ENCODE results near the gene ATP9B. TPM values are rescaled to one million over a fixed set of nuclear protein-coding genes. Genes with fewer than 3 reads are reported as not detected.

Gene ATP9B
- total RNA-seq, 1 donor from 2014 or later = 69.1 TPM

DNA sequence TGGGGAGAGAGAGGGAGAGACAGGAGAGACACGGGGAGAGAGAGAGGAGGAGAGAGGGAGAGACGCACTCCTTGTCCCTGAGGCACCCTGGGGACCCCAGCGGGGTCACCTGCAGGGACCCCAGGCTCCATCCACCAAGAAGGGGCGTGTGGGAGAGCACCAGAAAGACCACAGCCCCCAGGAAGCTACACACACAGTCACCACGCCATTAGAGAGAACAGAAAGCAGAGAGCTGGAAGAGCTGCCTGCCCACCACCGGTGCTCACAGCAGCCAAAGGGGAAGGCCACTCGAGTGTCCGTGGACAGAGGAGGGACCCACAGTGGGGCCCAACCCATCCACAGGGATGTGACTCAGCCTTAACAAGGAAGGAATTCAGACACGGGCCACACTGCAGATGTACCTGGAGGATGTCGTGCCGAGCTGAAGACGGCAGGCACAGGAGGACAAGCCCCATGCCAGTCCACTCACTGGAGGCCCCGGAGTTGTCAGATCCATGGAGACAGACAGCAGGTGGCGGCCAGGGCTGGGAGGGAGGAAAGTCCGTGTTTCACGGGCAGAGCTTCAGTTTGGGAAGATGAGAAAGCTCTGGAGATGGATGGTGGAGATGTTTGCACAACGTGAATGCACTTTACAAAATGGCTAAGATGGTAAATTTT is 315.1 kb downstream of the ATP9B start:
- DNase-seq = no peak

DNA sequence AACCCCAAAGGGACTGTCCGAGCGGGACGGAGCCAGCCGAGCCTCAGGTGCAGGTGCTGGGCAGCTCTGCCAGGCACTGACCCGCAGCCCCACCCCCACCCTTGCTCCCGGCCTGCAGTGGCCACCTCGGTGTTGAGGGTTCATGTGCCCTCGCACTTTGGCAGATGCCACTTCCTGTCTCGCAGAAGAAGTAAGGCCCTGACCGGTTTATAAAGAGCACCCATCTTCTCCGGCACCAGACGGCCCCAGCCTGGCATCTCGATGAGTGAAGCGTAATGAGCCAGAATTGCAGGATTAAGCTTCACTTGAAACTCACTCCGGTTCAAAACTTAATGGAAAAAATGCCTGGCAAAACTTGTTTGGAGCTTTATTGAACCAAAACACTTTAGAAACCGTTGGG is 315.6 kb downstream of the ATP9B start:
- DNase-seq = no peak

DNA sequence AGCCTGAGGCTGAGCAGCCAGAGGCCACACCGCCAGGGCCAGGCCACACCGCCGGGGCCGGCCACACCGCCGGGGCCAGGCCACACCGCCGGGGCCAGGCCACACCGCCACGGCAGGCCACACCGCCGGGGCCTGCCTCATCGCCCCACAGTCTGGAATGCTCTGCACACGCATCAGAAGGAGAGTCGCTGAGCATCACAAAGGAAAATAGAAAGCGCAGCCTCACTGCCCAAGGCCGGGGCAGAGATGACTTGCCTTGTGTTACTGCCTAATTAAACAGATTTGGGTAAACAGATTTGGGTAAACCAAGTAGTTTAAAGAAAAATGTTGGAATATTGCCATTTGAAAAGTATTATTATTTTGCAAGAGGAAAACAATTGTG is 316.1 kb downstream of the ATP9B start:
- no peak for DNase-seq

DNA sequence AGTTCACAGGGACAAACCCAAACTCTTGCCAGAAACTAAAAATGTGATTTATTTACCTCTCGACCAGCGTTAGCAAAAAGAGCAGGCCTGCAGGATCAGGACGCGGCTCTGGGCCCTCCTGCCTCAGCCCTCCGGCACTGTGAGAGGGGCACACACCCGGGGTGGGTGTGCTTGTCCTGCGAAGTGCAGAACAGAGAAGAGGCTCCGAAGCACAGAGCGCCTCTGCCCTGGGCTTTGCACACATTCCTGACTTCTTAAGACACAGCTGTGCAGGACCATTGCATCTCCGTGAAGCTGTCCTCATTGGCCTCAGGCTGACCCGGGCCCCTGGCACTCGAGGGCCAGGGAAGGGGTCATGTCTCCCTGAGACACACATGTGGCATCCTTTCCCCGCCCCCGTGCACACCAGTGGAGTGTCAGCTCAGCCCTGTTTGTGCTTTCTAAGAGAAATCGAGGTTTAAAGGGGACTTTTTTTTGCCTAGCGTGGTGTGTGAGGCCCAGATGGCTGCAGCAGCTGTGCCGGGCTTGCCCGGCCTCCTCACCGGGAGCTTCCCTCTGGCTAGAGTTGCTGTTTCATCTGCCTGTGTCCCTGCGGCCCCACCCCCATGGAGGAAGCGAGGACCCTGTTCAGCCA is 316.6 kb downstream of the ATP9B start:
- no peak for DNase-seq

DNA sequence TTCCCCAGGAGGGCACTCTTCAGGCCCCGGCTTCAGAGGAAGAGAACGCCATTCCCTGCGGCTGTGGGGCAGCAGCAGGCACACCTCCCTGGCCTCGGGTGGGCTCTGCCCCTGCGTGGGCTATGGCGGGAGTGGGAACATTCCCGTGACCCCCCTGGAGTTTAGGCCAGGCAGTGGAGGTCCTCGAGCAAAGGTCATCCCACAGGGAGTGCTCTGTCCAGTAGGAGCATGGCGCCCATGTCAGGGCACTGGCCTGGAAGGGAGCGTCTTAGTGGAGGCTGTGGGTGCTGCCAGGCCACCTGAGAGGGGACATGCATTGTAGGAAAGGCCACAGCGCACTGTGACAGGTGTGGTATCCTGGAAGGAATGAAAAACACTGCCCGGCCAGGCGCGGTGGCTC is 317.4 kb downstream of the ATP9B start:
- DNase-seq = no peak

DNA sequence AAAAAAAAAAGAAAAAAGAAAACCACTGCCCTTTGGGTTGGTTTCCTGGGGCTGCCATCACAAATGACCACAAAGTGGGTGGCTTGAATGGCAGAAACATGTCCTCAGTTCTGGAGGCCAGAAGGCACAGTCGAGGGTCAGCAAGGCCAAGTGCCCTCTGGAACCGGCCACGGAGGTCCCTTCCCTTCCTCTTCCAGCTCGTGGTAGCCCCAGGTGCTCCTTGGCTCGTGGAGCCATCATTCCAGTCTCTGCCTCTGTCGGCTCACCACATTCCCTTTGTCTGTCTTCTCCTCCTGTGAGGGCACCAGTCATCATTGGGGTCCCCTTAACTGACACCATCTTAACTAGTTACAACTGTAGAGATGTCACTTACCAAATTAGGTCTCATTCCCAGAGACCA is 318.0 kb downstream of the ATP9B start:
- DNase-seq = no peak

DNA sequence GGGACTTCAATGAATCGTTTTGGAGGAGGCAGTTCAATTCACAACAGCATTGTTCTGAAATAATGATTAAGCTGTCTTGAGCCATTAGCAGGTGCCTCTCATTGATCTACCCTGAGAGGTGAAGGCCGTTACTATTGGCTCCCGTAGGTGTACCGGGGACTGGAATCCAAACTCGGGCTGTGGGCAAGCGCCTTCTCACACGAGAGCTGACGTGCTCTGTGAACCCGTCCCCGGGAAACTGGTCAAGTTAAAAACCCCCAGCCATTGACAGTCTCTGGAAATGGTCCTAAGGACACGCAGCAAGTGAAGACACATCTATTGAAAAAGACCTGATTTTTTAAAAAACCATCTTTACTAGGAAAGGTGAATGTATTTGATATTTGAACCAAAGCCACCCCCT is 318.4 kb downstream of the ATP9B start:
- no peak for DNase-seq

DNA sequence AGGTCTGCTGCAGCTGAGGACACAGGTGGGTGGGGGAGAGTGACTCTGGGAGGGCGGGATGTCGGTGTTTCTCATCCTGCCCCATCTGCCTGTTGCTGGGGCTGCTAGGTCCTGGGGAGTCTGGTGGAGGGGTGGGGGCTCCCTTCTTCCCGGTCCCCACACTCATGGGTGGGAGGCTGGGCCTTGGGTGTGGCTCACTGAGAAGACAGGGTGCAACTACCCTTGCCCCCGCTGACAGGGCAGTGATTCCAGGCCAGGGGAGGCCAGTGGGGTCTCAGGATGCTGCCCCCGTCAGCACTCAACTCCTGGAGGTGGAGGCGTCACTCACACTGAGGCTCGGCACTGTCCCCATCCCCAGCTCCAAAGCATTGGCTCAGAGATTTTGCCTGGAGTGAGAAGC is 318.8 kb downstream of the ATP9B start:
- no peak for DNase-seq

DNA sequence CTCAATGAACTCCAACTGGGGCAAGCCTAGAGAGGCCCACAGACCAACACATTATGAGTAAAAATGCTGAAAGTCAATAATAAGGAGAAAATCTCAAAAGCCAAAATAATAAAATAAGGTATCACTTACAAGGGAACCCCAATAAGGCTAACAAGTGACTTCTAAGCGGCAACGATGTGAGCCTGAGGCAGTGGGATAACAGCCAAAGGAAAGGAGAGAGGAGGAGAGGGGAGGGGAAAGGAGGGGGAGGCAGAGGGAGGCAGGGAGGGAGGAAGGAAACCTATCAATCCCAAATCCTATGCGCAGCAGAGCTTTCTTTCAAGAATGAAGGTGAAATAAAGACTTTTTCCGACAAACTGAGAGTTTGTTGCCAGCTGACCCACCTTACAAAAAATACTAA is 320.5 kb downstream of the ATP9B start:
- DNase-seq = no peak

DNA sequence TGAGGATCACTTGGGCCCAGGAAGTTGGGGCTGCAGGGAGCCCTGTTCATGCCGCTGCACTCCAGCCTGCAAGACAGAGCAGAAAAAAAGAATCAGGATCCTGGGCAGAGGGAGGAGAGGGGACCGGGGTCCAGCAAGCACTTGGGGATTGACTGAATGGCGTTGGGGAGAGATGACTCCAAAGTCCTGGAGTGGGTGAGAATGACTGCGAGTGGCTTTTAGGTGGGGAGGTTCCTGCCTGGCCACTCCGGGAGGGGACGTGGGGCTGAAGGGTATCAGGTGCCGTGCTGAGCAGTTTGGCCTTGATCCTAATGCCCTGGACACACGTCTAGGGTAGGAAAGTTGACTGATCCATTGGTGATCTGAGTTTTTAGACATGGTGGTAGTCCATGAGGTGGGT is 323.0 kb downstream of the ATP9B start:
- DNase-seq = no peak

DNA sequence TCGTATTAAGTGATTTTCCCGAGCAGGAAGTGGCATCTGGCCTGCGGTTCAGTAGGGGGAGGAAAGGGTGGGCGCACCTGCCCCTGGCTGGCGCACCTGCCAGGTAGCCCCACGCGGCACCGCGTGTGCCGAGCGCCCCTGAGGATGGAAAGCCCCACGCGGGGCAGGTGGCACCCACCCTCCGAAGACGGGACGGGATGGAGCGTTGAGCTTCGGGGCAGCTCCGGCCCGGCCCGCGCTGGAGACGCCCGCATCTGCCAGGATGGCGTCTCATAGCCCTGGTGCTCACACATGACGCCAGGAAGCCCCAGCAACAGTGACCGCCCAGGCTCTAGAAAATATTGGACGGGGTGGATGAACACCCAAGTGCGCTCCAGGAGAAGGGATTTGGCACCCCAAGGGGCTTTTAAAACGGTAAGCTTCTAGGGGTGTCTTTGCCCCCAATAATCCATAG is 324.0 kb downstream of the ATP9B start:
- no peak for DNase-seq

DNA sequence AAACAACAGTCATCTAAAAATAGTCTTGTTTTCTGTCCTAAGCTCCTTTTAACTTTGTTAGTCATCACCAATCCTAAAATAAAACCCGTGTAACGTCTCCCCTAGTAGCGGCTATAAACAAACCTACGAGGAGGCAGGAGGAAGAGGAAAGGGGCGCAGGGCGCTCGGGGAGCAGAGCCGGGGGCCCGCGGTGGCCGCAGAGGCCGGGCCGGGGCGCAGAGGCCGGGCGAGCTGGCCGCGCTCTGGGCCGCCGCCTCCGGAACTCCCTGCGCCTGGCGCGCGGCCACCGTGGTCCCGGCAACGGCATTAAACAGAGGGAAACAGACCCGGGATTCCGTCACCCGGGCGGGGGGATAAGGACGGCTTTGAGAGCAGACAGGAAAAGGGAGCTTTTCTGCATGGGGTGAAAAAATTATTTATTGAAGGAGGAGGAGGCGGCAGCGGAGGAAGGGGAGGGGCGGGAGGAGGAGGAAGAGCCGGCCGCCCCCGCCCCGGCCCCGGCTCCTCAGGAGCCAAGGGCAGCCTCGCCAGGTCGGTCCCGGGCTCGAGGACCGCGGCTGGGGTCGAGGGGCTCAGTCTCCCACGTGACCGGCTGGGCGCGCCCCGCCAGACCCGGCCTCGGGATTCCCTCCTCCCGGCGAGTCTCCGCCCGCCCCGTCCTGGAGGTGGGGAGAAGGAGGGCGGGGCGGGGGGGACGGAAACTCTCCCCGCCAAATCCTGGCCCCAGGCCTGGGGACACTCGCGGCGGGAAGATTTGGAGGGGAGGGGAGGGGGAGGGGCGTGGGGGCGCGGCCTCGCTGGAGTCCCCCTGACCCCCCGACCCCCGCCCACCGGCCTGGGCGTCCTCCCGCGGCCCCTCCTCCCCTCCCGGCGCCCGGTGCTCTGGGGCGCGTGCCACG is 324.7 kb downstream of the ATP9B start:
- DNase-seq = no peak

DNA sequence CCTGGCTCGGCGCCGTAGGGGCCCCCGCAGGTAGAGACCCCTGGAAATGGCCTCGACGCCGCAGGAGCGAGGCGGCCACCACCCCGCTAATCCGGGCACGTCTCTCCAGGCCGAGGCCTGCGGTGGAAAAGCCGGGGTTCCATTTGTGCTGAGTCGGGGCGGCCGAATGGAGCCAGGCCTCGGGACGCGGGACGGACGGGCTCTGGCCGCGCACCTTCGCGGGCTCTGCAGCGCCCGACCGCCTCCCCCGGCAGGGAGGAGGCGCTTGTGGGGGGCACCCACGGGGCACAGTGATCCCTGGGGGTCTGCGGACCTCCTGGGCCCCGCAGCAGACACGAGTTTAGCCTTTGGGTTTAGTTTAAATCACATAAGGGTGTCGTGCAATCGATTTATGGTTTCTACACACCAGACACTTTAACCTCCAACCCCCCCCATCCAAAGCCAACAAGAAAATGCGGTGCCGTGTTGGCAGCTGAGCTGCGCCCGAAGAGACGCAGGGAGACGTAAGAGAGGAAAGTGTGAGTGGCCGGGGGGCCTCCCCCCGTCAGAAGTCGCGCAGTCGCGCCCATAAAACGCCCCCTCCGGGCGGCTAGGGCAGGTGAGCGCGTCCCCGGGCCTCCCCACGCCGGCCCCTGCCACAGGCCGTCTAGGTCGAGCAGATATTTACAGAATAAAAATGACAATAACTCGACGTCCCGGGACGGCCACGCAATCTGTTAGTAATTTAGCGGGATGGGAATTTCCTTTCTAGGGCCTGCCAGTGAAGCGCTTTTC is 325.5 kb downstream of the ATP9B start:
- no peak for DNase-seq

DNA sequence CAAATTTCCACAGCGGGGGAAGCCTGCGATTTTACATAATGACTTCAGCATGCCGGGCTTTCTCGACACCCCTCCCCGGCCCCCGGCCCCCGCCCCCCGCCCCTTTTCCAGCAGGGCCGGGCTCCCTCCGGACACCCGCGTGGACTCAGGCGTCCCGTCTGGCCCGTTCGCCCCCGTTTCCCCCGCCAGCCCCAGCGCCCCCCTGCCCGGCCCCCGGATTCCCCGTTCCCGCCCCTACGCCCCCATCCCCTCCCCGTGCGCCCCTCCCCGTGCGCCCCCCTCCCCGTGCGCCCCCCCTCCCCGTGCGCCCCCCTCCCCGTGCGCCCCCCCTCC is 326.1 kb downstream of the ATP9B start:
- DNase-seq = no peak

DNA sequence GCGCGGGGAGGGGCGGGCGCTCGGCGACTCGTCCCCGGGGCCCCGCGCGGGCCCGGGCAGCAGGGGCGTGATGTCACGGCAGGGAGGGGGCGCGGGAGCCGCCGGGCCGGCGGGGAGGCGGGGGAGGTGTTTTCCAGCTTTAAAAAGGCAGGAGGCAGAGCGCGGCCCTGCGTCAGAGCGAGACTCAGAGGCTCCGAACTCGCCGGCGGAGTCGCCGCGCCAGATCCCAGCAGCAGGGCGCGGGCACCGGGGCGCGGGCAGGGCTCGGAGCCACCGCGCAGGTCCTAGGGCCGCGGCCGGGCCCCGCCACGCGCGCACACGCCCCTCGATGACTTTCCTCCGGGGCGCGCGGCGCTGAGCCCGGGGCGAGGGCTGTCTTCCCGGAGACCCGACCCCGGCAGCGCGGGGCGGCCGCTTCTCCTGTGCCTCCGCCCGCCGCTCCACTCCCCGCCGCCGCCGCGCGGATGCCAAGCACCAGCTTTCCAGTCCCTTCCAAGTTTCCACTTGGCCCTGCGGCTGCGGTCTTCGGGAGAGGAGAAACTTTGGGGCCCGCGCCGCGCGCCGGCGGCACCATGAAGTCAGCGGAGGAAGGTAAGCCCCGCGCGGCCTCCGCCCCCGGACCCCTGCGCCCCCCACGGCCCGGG is 326.7 kb downstream of the ATP9B start, which contains the start of gene NFATC1:
NFATC1 (plus strand) TSS at position 170 of the 644 bp plus-strand sequence; CDS start at position 465, 295 bp downstream.
- DNase-seq = no peak

DNA sequence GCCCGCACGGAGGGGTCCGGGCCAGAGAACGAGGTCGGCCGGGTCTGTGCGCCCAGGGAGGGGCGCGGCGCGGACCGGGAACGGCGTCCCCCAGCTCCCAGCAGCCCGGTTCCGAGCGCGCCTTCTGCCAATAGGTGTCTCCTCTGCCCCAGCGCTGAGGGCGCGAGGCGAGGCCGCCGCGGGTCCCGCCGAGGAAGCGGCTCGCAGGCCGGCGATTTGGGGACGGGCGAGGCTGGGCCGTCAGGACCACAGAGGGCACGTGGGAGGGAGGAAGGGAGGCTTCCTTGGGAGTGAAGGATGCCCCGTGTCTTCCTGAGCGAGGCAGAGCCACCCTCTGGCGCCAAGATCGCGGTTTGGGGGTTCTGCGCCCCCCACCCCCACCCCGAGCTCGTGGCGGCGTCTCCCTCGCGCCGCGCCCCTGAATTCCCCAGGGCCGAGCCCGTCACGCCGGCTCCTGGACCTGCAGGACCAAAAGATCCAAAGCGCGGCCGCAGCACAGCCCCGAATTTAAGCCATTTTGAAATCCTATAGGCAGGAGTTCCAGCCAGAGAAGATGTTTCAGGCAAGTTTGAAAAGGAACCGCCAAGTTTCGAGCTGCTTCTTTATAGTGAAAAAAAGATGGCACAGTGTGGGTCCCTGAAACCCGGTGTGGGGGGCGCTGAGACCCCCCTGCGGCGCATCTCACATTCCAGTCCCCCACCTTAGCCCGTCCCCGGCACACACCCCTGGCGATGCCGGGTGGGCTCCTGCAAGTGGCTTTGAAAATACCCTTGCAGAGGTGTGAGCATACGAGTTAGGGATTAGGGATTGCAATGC is 327.4 kb downstream of the ATP9B start:
- no peak for DNase-seq

DNA sequence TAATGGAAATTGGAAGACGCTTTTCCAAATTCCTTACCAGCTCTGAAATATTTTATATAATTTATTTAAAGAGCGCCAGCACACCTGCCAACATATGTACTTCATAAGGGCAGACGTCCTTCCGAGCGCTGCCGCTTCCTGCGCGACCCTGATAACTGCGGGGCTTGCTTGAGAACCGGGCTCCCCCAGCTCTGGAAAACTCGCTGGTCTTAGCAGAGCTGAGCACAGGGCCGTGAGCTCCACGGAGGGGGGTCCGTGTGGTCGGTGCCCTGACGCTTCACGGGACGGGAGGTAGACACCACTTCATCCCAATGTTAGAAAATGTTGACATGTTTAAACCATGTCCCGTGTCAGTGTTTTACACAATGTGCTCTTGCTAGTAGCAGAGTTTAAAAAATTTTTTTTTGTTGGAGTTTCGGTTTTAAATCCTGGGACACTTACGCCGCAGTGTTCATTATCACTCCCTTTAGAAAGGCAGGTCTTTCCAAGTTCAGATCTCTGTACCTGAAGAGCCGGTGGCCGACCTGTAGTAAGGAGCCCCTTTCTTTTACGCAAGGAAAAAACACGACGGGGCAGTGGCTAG is 328.1 kb downstream of the ATP9B start:
- no peak for DNase-seq

DNA sequence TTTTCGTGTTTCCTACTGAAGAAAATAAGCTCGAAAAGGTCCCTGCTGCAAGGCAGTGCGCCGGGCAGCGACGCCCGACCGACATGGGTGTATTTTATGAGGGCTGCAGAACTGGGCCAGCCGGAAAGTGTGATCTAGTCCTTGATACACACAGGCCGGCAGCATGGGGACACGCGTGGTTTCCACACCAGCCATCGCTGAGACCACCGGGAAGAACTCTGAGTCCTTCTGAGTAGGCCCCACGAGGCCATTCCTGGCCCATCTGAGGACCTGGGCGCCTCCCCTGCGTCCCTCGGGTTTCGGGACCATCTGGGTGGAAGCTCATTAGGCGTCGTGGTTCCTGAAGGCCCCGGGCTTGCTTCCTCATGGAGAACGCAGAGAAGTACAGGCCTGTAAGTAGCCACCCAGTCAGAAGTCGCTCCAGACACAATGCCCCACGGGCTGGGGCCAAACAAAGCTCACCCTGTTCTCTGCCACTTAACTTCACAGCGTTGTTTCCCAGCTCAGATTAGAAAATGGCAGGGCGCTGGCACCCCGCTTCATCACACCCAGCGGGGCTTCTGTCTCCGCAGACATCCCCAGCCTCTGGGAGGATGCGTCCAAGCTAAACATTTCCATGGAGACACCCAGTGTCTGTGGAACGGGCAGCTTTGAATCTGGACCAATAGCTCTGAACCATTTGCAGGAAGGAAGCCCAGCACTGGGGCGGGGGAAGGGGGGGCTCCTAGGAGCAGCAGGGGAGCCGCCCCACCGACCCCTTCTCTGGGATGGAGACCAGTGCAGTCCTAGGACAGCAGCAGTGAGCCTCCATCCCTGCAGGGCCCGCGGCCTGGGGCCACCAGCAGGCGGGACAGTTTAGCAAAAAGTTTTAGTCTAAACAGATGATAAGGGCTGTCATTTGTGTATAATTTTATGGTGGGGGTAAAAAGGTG is 328.9 kb downstream of the ATP9B start:
- no peak for DNase-seq

DNA sequence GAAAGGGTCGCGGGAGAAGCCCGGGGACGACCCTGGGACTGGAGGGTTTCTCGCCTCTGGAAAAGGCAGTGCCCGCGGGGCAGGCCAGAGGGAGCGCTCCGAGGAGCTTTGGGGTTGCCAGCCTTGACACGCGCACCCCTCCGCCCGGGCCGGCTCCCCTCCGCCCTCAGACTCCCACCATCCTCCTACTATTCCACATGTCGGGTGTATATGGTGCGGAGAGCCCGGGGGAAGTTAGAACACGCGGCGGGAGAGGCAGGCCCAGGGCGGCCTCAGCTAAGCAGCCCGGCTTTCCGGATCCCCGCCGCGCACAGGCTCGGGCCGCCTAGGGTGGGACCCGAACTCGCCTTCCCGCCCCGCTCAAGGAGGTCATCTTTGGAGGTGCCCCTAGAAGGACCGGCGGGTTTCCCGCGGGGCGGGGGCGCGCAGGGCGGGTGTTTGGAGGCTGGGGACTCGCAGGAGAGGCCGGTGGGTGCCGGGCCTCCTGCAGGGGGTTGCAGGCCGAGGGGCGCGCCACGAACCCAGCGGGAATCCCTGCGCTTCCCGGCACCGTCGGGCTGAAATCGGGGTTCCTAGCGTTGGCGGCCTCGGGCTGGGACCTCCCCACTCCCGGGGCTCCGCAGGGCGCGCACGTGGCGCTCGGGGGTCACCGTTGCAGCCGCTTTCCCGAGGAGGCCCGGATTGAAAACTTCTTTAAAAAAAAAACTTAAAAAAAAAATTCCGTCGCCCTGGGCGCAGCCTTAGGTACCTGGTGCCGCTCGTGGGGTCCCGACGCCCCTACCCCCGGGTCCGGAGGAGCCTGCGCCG is 330.3 kb downstream of the ATP9B start:
- DNase-seq = no peak

Data from occipital lobe (tissue), 2 donors.